ENCODE data around the gene MAD1L1. TPM values are rescaled to one million over a fixed set of nuclear protein-coding genes. Genes with fewer than 3 reads are reported as not detected.

The MAD1L1 gene
- total and polyA plus RNA-seq, 7 donors = 11.7 to 17.5 (median 15.6) TPM

DNA sequence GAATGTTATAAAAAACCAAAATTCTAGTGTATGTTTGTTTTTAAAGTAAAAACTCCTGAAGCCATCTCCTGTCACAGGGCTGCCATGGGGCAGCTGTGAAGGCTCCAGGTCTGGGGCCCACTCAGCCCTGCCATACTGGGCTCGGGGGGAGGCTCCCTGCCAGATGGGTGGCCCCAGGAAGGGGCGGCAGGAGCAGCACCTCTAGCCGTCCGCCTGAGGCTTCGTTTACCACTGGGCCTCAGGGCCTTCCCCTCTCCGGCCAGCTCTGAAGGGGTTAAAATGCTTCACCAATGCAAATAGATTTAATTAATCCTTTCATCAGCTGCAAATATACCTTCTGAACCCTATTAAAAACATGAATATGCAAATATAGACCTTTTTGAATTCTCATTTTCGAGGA lies 423.7 kb downstream of the MAD1L1 start:
- 91 to 93% (median 92%) methylated on average over 7 of the region's 7 CpGs for WGBS, 3 donors
- no peak for ATAC-seq

DNA sequence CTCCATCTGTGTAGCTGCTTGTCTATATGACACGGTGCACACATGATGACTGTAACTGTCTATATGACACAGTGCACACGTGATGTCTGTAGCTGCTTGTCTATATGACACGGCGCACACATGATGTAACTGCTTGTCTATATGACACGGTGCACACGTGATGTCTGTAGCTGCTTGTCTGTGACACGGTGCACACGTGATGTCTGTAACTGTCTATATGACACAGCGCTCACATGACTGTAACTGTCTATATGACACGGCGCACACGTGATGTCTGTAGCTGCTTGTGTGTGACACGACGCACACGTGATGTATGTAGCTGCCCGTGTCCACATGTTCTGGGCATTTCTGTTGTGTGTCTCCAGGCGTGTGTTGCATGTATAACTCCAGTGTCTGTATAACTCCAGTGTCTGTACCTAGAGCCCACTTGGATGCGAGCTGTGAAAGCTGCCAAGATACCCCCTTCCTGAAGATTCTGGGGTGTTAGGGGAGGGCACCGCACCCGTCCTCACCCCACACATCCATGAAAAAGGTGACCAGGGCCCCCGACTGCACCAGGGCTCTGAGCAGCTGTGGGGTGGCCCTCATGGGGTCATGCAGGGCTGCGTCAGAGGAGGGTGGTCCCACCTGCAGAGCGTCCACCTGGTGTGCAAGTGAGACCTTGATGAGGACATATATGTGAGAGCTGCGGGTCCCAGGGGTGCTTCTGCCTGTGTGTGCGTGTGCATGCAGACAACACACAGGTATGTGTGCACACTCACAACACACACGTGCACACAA lies 424.7 kb downstream of the MAD1L1 start:
- Histone ChIP-seq H3K4me1 (peaks cover 4% of the 10 kb centered on the region), H3K36me3 (ENCODE audit: insufficient read depth in 1 of 2, low read depth in 1 of 2) (no peaks in the 10 kb centered on the region), H3K27me3 (ENCODE audit: insufficient read depth in 3 of 3, low read length in 2 of 3) (peaks cover 0 to 12% (median 0%) of the 10 kb centered on the region in 3 donors), H3K9me3 (no peaks in the 10 kb centered on the region), H3K4me3 (no peak overlapping the region), H3K27ac (no peak overlapping the region)
- intact Hi-C loops (cut with DNase I) = no loop called here
- ATAC-seq = no peak
- 89 to 94% (median 90%) methylated on average over 25 to 26 of the region's 26 CpGs for WGBS, 3 donors
- TF ChIP-seq CTCF (IDR thresholded peaks at IDR 0.05) = no peak
- DNase-seq = no peak

More for the DNA sequence above, 423.7 kb downstream of the MAD1L1 start:
- peaks cover 4% of the 10 kb centered on the region for H3K4me1 ChIP-seq
- no peaks in the 10 kb centered on the region for H3K9me3 ChIP-seq
- peaks cover 0 to 8% (median 0%) of the 10 kb centered on the region in 3 donors for H3K27me3 ChIP-seq (ENCODE audit: insufficient read depth in 3 of 3, low read length in 2 of 3)
- no peaks in the 10 kb centered on the region for H3K36me3 ChIP-seq (ENCODE audit: insufficient read depth in 1 of 2, low read depth in 1 of 2)
- H3K27ac ChIP-seq = no peak overlapping the region
- H3K4me3 ChIP-seq = no peak overlapping the region
- no peak for TF ChIP-seq CTCF (IDR thresholded peaks at IDR 0.05)
- no peak for DNase-seq
- intact Hi-C loops (cut with DNase I) = no loop called here

DNA sequence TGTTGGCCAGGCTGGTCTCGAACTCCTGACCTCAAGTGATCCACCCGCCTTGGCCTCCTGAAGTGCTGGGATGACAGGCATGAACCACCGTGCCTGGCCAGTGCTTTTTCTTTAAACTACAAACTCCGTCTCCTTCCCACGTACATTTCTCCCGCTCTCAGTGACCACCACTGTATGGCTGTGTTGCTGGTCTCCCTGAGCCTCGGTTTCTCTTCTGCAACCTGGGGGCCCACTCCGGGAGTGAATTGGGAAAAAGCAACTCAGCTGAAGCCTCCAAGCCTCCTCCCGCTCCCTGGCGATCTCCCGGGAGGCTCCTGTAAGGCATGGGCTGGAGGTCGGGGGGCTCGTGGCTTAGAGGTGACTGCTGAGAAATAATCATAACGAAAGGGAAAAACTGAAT lies 426.4 kb downstream of the MAD1L1 start:
- Histone ChIP-seq H3K9me3 (no peaks in the 10 kb centered on the region), H3K4me1 (no peaks in the 10 kb centered on the region), H3K4me3 (no peak overlapping the region), H3K27ac (no peak overlapping the region), H3K36me3 (ENCODE audit: insufficient read depth in 1 of 2, low read depth in 1 of 2) (no peaks in the 10 kb centered on the region), H3K27me3 (ENCODE audit: insufficient read depth in 3 of 3, low read length in 2 of 3) (peaks cover 0 to 11% (median 0%) of the 10 kb centered on the region in 3 donors)
- no peak for TF ChIP-seq CTCF (IDR thresholded peaks at IDR 0.05)
- DNase-seq = no peak
- WGBS, 3 donors = 75 to 83% (median 80%) methylated on average over 12 to 14 of the region's 14 CpGs
- no peak for ATAC-seq
- intact Hi-C loops (cut with DNase I) = no loop called here

GRCh38 chr7:1804310-1804709 lies 428.4 kb downstream of the MAD1L1 start:
- no peak for ATAC-seq

More at GRCh38 chr7:1804310-1804709, 428.4 kb downstream of the MAD1L1 start:
- no peak overlapping the region for H3K27ac ChIP-seq
- no peaks in the 10 kb centered on the region for H3K36me3 ChIP-seq (ENCODE audit: insufficient read depth in 1 of 2, low read depth in 1 of 2)
- H3K27me3 ChIP-seq (ENCODE audit: insufficient read depth in 3 of 3, low read length in 2 of 3) = peaks cover 0 to 9% (median 0%) of the 10 kb centered on the region in 3 donors
- intact Hi-C loops (cut with DNase I) = no loop called here
- WGBS, 3 donors = 89 to 91% (median 89%) methylated on average over 21 of the region's 21 CpGs
- no peaks in the 10 kb centered on the region for H3K4me1 ChIP-seq
- no peak overlapping the region for H3K4me3 ChIP-seq
- TF ChIP-seq CTCF (IDR thresholded peaks at IDR 0.05) = no peak
- no peaks in the 10 kb centered on the region for H3K9me3 ChIP-seq
- DNase-seq = no peak
